Measurements from ENCODE around the gene SPG11. TPM values are rescaled to one million over a fixed set of nuclear protein-coding genes. Genes with fewer than 3 reads are reported as not detected.

The SPG11 gene
- total and polyA plus RNA-seq, 4 donors = 17.3 to 65.3 (median 31.3) TPM

DNA sequence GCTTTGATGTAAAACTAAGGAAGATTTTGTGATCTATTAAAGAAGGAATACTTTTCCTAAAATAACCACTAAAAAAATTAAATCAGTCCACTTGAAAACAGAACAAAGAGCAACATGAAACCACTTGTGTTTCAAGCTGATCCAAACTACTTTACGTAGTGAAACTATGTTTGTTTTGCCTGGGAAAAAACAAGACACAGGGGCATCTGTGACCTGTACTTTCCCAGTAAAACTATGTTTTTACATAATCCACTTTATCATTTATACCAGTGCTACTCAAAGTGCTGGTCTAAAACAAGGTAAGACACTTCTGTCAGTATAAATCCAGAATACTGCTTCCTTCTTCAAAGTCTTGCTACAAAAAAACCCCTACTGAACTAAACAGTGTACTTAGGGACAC lies 56.7 kb downstream of the SPG11 start:
- H3K36me3 ChIP-seq (ENCODE audit: control insufficient read depth in 4 of 4, insufficient read depth in 3 of 4, low read depth in 1 of 4, low read length in 3 of 4) = peaks cover 7 to 60% (median 46%) of the 10 kb centered on the region in 4 donors
- TF ChIP-seq, protein P1, sequence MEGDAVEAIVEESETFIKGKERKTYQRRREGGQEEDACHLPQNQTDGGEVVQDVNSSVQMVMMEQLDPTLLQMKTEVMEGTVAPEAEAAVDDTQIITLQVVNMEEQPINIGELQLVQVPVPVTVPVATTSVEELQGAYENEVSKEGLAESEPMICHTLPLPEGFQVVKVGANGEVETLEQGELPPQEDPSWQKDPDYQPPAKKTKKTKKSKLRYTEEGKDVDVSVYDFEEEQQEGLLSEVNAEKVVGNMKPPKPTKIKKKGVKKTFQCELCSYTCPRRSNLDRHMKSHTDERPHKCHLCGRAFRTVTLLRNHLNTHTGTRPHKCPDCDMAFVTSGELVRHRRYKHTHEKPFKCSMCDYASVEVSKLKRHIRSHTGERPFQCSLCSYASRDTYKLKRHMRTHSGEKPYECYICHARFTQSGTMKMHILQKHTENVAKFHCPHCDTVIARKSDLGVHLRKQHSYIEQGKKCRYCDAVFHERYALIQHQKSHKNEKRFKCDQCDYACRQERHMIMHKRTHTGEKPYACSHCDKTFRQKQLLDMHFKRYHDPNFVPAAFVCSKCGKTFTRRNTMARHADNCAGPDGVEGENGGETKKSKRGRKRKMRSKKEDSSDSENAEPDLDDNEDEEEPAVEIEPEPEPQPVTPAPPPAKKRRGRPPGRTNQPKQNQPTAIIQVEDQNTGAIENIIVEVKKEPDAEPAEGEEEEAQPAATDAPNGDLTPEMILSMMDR (IDR thresholded peaks at IDR 0.05; ENCODE audit: low read depth, low read length, missing input control) = no peak
- no peaks in the 10 kb centered on the region for H3K27me3 ChIP-seq (ENCODE audit: control insufficient read depth in 4 of 4, insufficient read depth in 4 of 4, low read length in 3 of 4)
- no peak overlapping the region for H3K4me3 ChIP-seq (ENCODE audit: low read depth in 1 of 3, low read length in 3 of 3)
- H3K4me1 ChIP-seq (ENCODE audit: control insufficient read depth in 4 of 4, insufficient read depth in 4 of 4, low read length in 3 of 4) = no peaks in the 10 kb centered on the region
- H3K9ac ChIP-seq (ENCODE audit: low read depth in 1 of 2, low read length in 2 of 2) = no peak overlapping the region
- no peak overlapping the region for H3K27ac ChIP-seq (ENCODE audit: low read depth in 1 of 2, low read length in 2 of 2)
- no peak for DNase-seq (ENCODE audit: low spot score)
- WGBS = 86% methylated on average over 1 of the region's 1 CpG
- no peaks in the 10 kb centered on the region for H3K9me3 ChIP-seq (ENCODE audit: control insufficient read depth in 4 of 4, low read length in 3 of 4)

DNA sequence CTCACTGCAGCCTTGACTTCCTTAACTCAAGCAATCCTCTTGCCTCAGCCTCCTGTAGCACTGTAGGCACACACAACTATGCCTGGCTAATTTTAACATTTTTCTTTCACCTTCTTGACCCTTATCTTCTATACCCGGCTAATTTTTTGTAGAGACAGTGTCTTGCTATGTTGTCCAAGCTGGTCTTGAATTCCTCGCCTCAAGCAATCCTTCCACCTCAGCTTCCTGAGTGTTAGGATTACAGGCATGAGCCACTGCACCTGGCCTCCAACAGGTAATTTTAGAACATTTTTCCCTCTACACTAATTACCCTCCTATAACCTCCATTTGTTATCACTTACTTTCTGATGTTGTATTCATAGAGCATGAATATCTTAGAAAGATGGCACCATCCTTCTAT lies 60.3 kb downstream of the SPG11 start:
- no peak overlapping the region for H3K9ac ChIP-seq (ENCODE audit: low read depth in 1 of 2, low read length in 2 of 2)
- TF ChIP-seq, protein P2, sequence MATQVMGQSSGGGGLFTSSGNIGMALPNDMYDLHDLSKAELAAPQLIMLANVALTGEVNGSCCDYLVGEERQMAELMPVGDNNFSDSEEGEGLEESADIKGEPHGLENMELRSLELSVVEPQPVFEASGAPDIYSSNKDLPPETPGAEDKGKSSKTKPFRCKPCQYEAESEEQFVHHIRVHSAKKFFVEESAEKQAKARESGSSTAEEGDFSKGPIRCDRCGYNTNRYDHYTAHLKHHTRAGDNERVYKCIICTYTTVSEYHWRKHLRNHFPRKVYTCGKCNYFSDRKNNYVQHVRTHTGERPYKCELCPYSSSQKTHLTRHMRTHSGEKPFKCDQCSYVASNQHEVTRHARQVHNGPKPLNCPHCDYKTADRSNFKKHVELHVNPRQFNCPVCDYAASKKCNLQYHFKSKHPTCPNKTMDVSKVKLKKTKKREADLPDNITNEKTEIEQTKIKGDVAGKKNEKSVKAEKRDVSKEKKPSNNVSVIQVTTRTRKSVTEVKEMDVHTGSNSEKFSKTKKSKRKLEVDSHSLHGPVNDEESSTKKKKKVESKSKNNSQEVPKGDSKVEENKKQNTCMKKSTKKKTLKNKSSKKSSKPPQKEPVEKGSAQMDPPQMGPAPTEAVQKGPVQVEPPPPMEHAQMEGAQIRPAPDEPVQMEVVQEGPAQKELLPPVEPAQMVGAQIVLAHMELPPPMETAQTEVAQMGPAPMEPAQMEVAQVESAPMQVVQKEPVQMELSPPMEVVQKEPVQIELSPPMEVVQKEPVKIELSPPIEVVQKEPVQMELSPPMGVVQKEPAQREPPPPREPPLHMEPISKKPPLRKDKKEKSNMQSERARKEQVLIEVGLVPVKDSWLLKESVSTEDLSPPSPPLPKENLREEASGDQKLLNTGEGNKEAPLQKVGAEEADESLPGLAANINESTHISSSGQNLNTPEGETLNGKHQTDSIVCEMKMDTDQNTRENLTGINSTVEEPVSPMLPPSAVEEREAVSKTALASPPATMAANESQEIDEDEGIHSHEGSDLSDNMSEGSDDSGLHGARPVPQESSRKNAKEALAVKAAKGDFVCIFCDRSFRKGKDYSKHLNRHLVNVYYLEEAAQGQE (IDR thresholded peaks at IDR 0.05) = no peak
- TF ChIP-seq, protein P1 (IDR thresholded peaks at IDR 0.05; ENCODE audit: low read depth, low read length, missing input control) = no peak
- TF ChIP-seq TAF1 (conservative IDR thresholded peaks at IDR 0.05) (no peak), YY1 (IDR thresholded peaks at IDR 0.05) (no peak), RAD21 (IDR thresholded peaks at IDR 0.05) (no peak), SP1 (IDR thresholded peaks at IDR 0.05) (no peak), RXRA (IDR thresholded peaks at IDR 0.05) (no peak), GABPA (IDR thresholded peaks at IDR 0.05 in 1 of 2, conservative IDR thresholded peaks at IDR 0.05 in 1 of 2) (no peak), HNF4G (IDR thresholded peaks at IDR 0.05) (no peak), FOXA1 (IDR thresholded peaks at IDR 0.05) (no peak), EGR1 (IDR thresholded peaks at IDR 0.05; ENCODE audit: low read depth in 2 of 2) (no peak), JUND (IDR thresholded peaks at IDR 0.05) (no peak), NR2F2 (IDR thresholded peaks at IDR 0.05) (no peak), HNF4A (conservative IDR thresholded peaks at IDR 0.05) (no peak), FOXA2 (IDR thresholded peaks at IDR 0.05) (no peak)
- TF ChIP-seq, protein P3, sequence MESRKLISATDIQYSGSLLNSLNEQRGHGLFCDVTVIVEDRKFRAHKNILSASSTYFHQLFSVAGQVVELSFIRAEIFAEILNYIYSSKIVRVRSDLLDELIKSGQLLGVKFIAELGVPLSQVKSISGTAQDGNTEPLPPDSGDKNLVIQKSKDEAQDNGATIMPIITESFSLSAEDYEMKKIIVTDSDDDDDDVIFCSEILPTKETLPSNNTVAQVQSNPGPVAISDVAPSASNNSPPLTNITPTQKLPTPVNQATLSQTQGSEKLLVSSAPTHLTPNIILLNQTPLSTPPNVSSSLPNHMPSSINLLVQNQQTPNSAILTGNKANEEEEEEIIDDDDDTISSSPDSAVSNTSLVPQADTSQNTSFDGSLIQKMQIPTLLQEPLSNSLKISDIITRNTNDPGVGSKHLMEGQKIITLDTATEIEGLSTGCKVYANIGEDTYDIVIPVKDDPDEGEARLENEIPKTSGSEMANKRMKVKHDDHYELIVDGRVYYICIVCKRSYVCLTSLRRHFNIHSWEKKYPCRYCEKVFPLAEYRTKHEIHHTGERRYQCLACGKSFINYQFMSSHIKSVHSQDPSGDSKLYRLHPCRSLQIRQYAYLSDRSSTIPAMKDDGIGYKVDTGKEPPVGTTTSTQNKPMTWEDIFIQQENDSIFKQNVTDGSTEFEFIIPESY (IDR thresholded peaks at IDR 0.05) = no peak
- TF ChIP-seq, protein P4, sequence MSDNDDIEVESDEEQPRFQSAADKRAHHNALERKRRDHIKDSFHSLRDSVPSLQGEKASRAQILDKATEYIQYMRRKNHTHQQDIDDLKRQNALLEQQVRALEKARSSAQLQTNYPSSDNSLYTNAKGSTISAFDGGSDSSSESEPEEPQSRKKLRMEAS (IDR thresholded peaks at IDR 0.05) = no peak
- TF ChIP-seq, protein P5, sequence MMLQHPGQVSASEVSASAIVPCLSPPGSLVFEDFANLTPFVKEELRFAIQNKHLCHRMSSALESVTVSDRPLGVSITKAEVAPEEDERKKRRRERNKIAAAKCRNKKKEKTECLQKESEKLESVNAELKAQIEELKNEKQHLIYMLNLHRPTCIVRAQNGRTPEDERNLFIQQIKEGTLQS (IDR thresholded peaks at IDR 0.05) = no peak
- H3K27ac ChIP-seq (ENCODE audit: low read depth in 1 of 2, low read length in 2 of 2) = no peak overlapping the region
- WGBS = 96% methylated on average over 2 of the region's 2 CpGs
- no peak for DNase-seq (ENCODE audit: low spot score)
- no peaks in the 10 kb centered on the region for H3K4me1 ChIP-seq (ENCODE audit: control insufficient read depth in 4 of 4, insufficient read depth in 4 of 4, low read length in 3 of 4)
- H3K9me3 ChIP-seq (ENCODE audit: control insufficient read depth in 4 of 4, low read length in 3 of 4) = no peaks in the 10 kb centered on the region
- H3K36me3 ChIP-seq (ENCODE audit: control insufficient read depth in 4 of 4, insufficient read depth in 3 of 4, low read depth in 1 of 4, low read length in 3 of 4) = peaks cover 7 to 65% (median 50%) of the 10 kb centered on the region in 4 donors
- no peaks in the 10 kb centered on the region for H3K27me3 ChIP-seq (ENCODE audit: control insufficient read depth in 4 of 4, insufficient read depth in 4 of 4, low read length in 3 of 4)
- no peak overlapping the region for H3K4me3 ChIP-seq (ENCODE audit: low read depth in 1 of 3, low read length in 3 of 3)
